OCI-LY3 (cell line): ENCODE results near the gene SPAG8.

ENCODE experiments used
- EZH2phosphoT487 ChIP-seq: fragments of 200-600 bp; shearing (Covaris generic); IDR thresholded peaks from 2 replicates; pipeline ENCODE4 v1.6.1; 2018; ENCODE audit warnings: antibody characterized with exemption, mixed run types, low read depth
- TF ChIP-seq, protein P1 (sequence below): fragments of 200-600, 300-600 bp; sonication (generic); IDR thresholded peaks from 2 replicates; pipeline ENCODE4 v1.5.1; 2014; ENCODE audit warnings: antibody characterized with exemption, low read length, low read depth

DNA sequence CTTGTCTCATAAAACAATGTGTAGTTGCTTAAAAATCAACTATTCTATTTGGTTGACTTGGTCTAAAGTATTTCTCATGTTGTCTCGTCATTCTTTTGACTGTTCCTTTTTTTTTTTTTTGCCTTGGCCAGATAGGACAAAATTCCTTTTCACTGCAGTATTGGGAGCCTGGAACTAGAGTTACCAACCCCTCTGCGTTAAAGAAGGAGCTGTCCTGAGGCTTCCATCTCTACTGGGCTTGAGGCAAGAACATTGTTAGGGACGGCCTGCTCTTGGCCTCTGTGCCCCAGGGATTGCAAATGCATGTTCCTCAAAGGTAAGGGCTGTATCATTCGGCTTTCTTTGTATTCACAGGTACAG lies 22.1 kb downstream of the SPAG8 start:
- TF ChIP-seq, protein P1, sequence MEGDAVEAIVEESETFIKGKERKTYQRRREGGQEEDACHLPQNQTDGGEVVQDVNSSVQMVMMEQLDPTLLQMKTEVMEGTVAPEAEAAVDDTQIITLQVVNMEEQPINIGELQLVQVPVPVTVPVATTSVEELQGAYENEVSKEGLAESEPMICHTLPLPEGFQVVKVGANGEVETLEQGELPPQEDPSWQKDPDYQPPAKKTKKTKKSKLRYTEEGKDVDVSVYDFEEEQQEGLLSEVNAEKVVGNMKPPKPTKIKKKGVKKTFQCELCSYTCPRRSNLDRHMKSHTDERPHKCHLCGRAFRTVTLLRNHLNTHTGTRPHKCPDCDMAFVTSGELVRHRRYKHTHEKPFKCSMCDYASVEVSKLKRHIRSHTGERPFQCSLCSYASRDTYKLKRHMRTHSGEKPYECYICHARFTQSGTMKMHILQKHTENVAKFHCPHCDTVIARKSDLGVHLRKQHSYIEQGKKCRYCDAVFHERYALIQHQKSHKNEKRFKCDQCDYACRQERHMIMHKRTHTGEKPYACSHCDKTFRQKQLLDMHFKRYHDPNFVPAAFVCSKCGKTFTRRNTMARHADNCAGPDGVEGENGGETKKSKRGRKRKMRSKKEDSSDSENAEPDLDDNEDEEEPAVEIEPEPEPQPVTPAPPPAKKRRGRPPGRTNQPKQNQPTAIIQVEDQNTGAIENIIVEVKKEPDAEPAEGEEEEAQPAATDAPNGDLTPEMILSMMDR: no peak
- no peak for TF ChIP-seq EZH2phosphoT487
